Stimulated activated naive CD4-positive, alpha-beta T cell (primary cell): ENCODE results near the gene ZNF207.
"Not testable (repeated sequence)": the region's sequence is repeated elsewhere in the genome, so short reads cannot be mapped to it uniquely, and the experiment has no call there.

Experiments
- DNase-seq, 6 experiments: peaks; one replicate each; lab custom pipeline; 2025; lab: John Stamatoyannopoulos, UW

Gene ZNF207

DNA sequence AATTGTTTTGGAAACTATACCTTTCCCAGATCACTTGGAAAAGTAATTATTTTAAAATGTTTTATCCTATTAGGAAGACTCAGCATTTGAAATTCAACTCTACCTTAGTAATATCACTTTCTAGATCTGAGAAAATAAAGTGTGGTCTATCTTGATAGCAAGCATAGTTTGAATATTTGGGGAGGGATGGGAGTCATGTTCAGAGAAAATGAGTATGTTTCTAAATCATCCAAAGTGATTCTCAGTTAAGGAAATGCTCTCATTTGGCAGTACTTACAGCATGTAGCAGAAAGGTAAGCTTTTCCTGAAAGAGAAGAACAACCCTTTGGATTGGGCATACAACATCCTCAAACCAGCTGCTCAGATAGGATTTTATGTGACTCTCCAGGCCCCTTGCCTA lies 14.9 kb upstream of the ZNF207 start:
- no peak for DNase-seq

DNA sequence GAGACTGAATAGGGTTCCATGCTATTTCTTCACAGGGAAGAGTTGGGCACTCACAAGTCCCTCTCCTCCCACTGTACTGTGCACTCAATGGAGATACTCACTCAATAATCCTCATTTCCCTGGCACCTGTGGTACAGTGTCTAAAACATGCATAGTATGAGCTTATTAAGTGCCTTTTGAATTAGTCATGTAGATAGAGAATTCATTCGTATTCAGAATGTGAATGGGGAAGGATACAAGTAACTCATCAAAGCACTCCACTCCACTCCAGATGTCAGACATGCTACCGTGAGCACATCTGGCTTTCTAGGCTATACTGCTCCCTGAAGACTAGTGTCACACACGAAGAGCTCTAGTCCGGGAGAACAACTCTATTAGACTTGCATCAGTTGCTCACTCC lies 14.3 kb upstream of the ZNF207 start:
- no peak for DNase-seq

DNA sequence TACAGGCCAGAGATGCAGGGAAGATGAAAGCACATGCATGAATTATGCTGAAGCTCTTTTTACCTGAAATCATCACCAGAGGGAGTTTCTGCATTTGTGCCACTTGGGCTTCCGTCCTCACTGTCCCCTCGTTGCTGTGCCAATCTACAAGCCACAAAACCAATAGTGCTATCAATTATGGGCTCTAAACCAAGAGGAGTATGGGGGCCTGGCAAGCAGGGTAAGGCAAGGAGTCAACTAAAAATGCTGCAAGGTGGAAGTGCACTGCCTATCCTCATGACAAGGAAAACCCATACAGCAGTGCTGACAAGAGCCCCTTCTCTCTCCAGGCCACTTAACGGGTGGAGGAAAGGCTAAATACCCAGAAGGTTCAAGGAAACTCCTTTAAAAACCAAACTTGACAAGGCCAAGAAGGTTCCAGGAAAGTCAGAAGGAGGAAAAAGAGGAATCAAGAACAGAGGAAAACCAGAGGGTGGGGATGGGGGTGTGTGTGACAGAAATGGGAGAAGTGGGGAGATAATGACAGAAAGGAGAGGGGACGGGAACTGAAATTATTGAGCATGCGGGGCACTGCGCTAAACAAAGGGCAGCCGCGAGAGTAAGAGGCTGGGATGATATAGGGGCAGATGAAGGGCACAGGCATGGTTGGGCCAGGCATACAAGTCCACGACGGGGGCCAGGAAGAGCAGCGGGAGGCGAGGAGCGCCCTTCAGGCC lies 8.7 kb upstream of the ZNF207 start:
- DNase-seq, result peak; percentile 38 to 73 (median 49)

DNA sequence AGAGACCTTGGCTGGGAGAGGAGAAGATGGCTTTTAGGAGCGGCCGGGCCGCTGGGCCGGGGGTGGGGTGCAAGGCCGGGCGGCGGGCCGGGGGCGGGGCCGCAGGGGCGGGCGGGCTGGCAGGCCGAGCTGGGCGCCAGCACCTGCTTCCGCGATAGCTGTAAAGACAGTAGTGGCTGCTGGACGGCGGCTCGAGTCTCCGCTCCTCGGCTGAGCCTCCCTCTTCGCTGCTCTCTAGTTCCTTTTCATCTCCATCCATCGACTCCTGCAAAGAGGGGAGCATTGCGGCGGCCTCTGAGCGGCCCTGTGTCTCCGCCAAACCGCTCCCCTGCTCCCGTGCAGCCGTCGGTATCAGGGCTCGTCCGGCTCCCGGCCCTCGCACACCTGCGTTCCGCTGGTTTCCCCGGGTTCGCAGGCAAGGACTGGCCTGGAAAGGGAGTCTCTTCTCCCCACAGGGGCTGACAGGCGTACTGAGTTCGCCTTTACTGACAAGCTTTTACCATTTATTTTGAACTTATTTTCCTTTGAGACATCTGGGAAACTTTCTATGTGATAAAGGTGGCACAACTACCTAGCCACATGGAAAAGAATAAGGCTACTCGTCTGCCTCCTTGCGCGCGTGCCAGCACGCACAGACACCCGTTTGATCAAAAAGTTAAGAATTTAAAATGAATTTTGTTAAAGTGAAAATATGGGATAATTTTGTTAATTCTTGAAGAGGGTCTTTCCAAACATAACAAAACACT lies 7.9 kb upstream of the ZNF207 start, which contains the start of gene C17orf75:
Gene C17orf75, minus strand, starts transcription at position 317 of the 746 bp plus-strand sequence. Its CDS starts 34 bp downstream, at position 283.
- DNase-seq, result peak; percentile 58 to 83 (median 64)

DNA sequence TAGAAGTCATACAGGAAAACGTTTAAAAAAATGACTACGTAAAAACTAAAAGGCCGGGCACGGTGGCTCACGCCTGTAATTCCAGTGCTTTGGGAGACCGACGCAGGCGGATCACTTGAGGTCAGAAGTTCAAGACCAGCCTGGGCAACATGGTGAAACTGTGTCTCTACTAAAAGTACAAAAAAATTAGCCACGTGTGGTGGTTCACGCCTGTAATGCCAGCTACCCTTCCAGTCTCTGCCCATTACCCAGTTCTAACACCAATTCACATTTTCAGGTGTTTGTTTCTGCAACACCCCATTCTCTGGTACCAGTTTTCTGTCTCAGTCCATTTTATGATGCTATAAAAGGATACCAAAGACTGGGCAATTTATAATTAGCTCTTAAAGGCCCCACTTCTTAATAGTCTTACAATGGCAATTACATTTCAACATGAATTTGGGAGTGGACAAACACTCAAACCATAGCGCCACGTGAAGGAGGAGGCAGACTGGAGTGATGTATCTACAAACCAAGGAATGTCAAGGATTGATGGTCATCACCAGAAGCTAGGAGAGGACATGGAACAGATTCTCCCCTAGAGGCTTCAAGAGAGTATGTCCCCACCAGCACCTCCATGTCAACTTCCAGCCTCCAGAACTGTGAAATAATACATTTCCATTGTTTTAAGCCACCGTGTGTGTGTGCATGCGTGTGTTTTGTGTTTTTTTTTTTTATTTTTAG lies 7.2 kb upstream of the ZNF207 start:
- DNase-seq, result no peak

DNA sequence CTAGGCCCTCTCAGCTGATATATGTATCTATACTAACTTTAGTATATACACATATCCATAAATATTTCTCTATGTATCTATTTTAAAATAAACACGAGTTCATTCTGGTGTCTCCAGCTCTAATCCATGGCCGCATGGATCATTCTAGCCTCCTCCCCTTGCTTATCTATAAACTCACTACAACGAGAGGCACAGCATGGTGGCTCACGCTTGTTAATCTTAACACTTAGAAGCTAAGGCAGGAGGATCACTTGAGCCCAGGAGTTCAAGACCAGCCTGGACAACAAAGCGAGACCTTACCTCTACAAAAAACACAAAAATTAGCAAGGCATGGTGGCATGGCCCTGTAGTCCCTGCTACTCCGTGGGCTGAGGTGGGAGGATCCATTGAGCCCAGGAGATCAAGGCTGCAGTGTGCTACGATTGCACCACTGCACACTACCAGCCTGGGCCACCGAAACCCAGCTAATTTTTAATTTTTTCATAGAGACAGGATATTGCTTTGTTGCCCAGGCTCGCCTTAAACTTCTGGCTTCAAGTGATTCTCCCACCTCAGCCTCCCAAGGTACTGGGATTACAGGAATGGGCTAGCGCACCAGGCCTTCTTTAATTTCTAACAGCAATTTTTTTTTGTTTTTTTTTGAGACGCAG lies 3.9 kb upstream of the ZNF207 start:
- DNase-seq, result no peak

DNA sequence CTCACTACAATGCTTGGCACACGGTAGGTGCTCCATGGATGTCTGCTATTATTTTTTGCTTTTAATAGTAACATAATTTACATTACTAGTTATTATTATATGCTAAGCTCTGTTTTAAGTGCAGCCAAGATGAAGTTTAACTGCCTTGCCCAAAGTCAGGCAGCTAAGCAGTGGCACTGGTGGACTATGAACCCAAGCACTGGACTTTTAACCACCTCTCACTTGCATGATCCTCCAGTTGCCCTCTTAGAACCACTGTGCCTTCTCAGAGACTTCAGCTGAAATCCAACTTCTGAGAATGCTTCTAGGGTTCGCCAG lies 1.5 kb upstream of the ZNF207 start:
- DNase-seq, result no peak

DNA sequence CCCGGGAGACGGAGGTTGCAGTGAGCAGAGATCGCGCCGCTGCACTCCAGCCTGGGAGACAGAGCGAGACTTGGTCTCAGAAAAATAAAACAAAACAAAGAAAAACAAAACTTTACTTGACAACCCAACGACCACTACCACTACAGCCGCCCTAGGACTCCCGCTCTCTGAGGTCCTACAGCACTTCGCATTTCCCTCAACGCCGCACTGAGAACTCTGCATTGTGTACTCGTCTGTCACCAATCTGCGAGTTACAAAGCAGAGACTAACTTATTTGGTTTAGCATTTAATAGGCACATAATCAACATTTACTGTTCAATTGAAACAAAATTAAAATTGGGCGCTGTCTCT lies 479 bp upstream of the ZNF207 start:
- DNase-seq, result no peak

DNA sequence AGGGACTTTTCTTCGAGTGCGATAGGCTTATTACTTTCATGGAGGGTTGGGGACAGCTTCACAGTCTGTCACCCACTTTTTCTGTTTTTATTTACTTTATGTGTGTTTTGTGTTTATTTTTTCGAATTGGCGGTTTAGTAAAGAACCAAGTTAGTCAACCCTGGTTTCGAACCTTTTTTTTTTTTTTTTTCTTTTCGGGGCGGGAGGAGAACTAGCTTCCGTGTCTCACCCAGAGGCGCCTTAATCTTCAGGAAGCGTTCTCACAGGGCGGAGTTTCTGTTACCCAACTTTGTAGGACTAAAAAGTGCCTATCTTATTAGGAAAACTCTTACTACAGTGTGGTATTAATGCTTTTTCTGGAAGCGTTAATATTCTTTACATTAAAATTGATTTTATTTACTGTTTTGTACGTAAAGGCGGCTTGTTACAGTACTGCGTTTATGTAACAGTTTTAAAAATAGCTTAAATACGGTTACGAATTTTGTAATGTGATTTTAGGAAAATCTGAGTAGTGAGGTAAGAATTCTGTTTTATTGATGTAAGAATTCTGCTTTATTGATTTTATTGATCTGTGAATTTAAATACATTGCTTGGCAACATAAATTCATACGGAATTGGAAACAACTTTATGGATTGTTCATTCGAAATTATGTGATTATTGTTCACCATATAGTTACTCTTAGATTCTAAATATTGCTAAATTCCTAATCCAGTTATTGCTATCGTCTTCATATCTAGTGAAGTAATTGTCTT lies 885 bp downstream of the ZNF207 start:
- DNase-seq, result peak in 5 of 6 experiments; percentile 31 to 68 (median 35)

DNA sequence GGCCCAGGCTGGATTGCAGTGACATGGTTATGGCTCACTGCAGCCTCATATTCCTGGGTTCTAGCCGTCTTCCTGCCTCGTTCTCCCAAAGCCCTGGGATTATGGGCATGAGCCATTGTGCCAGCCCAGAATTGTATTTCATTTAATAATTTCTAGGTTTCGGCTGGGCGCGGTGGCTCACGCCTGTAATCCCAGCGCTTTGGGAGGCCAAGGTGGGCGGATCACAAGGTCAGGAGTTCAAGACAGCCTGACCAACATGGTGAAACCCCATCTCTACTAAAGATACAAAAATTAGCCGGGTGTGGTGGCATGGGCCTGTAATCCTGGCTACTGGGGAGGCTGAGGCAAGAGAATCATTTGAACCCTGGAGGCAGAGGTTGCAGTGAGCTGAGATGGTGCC lies 2.8 kb downstream of the ZNF207 start:
- DNase-seq, result not testable (repeated sequence)

DNA sequence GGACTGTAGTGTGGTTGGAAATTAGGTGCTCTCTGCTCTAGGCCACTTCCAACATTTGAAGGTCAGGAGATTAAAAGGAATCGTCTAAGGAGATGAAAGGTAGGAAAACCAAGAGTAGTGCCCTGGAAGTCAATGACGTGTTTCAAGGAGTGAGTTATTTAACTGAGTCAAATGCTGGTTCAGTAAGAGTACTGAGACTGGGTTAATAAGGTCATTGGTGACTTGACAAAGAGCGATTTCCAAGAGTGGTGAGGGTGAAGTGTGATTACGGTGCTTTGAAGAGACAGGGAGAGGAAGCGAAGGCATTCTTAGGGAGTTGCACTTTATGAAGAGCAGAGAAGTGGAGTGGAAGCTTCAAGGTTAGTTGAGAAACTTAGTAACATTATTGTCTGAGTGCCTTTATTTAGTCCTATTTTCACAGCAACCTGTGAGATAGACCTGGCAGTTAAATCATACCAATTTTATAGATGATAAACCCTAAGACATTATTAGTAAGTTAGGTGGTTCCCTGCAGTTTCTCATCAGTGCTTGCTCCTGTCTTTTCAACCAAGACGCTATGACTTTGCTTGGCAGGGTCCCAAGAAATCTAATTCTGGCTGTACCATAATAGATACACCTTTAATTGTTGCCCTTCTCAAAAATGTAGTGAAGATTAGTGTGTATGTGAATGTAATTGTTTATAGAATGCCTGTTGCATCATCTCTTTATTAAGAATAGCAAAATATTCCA lies 5.9 kb downstream of the ZNF207 start:
- no peak for DNase-seq

DNA sequence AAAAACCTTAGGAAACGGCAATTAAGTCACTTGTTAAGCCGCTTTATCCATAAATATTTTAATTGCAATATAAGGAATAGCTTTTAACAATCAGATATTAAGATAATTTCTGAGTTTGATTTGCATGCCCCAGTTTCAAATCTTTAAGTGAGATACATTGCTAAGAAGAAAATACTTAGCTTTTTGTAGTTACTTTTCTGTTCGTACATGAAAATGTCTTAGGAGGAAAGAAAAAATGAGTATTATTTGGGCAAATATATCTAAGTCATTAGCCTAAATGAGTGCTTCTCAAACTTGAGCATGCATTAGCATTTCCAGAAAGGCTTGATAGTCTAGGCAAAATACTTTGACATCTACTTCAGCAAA lies 6.4 kb downstream of the ZNF207 start:
- DNase-seq, result no peak

DNA sequence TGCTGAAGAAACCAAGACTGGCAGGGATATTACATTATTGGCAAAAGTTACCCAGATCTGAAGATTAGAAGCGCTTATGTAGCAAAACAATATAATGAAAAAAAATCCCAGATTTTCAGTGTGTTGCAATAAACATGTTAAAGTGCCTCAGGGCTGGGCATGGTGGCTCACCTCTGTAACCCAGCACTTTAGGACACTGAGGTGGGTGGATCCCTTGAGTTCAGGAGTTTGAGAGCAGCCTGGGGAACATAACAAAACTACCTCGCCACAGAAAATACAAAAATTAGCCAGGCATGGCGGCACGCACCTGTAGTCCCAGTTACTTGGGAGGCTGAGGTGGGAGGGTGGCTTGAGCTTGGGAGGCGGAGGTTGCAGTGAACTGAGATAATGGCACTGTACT lies 6.8 kb downstream of the ZNF207 start:
- DNase-seq, result no peak

DNA sequence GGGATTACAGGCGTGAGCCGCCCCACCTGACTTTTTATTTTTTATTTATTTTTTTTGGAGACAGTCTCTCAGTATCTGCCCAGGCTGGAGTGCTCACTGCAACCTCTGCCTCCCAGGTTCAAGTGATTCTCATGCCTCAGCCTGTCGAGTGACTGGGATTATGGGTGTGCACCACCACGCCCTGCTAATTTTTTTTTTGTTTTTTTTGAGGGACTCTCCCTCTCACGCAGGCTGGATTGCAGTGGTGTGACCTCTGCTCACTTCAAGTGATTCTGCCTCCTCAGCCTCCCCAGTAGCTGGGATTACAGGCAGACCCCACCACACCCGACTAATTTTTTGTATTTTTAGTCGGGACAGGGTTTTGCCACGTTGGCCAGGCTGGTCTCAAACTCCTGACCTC lies 7.7 kb downstream of the ZNF207 start:
- DNase-seq, result no peak

DNA sequence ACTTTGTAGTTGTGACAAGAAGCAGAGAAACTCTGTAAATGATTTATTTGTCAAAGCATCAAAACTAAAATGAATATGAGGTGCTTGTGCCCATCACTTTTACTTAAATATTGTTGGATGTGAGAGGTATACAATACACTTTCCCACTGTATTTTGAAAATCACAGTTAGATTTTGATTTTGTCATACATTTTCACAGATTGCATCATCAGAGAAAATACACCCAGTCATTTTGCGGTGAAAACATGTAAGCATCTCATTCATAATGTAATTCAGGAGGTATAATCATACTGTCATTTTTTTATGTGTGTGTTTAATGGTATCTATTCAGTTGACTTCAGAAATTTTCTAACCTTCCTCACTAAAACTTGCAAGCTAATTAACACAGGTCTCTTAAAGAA lies 11.3 kb downstream of the ZNF207 start:
- no peak for DNase-seq

DNA sequence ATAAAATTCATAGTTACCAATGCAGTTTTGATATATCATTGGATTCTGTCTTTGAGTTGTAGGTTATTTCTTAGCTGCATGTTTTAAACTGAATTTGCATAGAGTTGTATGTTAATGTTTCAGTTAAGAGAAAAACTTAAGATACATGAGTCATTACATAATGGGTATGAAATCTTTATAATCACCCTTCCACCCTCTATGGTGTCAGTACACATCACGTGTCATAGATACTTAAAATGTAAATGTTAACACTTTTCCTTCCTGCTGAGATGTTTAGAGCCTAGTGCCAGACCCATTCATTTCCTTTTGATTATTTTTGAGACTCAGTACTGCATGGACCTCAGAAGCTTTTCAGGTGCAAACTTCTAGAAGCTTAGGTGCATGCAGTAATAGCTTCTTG lies 20.5 kb downstream of the ZNF207 start:
- no peak for DNase-seq

DNA sequence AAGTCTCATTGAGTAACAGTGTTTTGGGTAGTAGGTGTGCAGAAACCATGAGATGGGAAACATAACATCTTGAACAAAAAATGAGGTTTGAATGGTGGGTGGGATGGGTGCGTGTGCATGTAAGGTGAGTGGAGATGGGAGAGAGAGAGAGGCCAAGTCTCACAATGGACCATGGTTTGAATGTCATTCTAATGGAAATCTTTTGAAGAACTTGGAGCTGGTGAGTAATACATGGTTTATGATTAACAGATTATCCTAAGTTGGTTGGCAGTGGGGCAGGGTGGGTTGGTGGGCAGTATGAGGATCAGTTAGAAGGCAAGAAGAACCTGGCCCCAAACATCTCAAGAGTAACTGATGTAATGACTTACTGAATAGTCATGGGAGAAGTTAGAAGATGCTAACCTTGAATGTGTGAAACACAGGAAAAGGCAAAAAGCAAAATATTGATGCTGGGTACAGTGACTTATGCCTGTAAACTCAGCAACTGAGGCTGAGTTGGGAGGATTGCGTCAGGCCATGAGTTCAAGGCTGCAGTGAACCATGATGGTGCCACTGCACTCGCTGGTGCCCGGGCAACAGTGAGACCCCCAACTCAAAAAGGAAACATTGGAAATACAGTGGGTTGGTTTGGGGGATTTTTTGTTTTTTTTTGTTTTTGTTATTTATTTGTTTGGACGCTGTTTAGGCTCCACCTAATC lies 32.7 kb downstream of the ZNF207 start:
- DNase-seq, result no peak

DNA sequence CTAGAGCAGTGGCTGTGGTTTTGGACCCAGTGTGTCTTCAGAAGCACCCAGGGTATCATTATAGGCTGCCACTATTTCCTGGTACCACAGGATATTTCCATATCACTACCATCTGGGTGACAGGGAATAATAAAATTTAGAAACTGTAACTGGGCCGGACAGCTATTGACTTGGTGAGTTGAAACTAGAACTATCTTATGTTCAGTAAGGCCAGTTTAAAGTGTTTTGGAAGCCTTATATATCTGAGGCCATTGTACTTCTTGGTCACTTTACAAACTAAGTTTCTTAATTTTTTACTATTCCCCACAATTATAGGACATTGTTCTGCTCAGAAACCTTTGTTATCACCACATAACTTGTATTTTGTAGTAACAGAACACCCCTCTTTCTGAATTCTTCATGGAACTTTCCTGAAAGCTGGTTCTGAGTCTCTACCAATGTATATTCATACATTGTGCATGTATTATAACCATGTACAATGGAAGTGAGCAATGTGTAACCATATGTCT lies 34.0 kb downstream of the ZNF207 start:
- no peak for DNase-seq

DNA sequence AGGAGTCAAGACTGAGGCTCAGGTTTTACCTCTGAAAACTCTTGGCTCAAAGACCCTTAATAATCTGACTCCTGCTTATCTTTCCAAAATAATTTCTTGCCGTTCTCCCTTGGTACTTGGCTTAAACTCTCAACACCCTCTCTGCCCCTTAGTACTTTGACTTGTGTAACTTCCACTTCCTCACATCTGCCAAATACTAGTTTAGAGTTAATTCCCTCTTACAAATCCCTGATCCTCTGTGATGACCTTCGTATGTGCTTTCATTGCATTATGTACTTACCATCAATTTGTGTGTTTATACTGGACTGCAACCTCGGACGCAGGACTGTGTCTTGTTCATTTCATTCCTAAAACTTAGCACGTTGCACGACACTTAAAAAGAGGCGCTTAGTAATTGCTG lies 35.2 kb downstream of the ZNF207 start:
- DNase-seq, result no peak

DNA sequence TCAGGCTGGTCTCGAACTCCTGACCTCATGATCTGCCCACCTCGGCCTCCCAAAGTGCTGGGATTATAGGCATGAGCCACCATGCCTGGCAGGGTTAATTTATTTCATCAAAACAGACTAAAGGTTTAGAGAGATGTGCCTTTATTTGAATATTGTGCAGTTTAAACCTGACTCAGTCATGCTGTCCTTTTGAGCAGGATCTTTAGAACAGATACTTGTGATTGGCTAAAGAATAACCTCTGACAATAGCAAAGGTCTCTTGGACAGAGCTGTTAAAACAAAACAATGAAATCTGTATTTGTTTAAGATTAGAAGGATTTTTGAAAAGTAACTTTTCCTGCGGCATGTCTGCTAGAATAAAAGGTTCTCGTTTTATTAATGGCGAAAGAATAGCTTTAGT lies 36.0 kb downstream of the ZNF207 start:
- DNase-seq, result no peak
